HG03460 (cell line): Measurements from ENCODE around the gene ANKRD6.

Experiments
- ATAC-seq: cut with Tn5 transposase; IDR thresholded peaks from one replicate; pipeline ENCODE4 v1.9.1; 2021; ENCODE audit not compliant: unreplicated experiment

The ANKRD6 gene

DNA sequence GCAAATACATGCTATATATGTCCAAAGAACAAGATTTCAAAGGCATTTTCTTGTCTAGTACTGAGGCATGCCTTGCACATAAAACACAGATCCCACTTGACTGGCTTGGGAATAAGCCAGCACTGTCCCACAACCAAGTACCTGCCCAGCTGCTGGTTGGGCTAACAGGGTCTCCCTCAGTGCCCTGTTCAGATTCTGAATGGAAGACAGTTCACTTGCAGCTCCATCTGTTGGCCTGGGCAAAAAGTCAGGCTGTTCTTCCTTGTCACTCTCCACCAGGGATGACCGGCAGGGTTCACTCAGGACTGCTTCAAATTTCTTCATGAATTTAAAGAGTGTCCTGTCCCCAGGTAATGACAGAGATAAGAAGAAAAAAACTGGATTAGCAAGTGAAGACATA lies 250.0 kb downstream of the ANKRD6 start:
- no peak for ATAC-seq
